ENCODE measurements around the gene TSHZ3.

Gene TSHZ3

DNA sequence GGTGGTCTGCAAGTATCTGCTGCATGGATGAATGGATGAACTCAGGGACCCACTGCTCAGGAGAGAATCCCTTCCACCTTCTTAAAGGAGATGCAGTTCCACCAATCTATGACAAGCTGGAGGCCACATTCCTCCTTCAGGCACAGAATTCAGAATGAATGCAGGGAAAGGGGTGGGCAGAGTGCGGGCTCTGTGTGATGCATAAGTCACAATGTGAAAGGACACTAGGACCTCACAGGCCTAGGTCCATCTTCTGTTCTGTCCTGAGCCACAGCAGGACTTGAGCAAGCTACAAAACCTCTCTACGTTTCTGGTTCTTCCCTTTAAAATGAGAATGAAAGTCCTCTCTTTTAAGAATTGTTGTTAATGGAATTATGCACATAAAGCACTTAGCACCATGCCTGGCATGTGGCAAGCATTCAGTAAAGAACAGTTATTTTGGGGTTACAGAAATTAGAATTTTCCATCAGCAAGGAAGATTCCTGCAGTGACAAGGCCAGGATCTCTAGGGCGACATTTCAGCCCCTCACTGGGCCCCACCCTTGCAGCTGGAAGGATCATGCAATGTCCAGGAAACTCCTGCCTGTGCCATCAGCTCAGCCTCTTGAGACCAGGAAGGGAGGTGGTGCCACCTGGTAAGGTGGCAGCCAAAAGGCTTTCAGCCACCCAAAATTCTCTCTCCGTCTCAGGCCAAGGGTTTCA is 38.7 kb downstream of the TSHZ3 start:
- no peak for DNase-seq

DNA sequence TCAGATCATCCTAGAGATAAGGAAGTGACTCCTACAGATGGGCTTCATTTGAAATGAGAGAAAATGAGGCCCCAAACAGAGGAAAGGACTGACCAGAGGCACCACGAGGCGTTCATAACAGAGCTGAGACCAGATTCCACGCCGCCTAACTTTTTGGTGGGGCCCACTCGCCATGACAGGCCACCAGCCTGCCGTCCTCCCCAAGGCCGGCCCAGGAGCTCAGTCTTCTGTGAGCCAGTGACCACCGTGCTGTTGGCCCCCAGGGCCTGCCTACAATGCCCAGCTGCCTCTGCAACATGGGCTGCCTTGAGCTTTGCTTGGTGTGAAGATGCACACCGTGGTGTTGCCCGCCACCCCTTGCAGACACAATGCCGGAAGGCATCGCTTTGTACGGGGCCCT is 40.5 kb downstream of the TSHZ3 start:
- no peak for DNase-seq

DNA sequence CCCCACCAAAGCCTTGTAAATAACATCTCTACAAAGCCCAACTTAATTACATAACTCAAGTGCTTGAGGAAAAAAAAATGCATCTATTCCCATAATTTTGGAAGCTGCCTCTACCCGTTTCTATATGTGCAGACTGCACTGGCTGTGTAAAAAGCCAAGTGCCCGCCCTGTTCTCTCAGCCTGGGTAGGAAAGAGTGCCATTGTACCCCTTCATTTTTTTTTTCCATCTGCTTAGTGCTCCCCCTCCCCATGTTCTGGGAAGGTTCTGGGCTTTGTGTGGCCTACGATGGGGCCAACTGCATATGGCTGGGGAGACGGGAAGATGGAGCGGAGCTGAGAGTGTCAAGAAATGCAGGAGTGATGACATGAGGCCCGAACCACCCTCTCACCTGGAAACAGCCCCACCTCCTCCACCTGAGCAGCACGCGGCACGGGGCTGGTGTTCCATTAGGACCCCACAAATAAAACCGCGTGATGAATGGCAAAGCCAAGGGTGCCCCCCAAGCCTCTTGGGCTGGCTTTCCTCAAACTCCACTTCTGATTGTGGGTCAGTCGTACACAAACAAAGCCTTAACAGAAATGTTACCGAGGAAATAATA is 42.1 kb downstream of the TSHZ3 start:
- no peak for DNase-seq

DNA sequence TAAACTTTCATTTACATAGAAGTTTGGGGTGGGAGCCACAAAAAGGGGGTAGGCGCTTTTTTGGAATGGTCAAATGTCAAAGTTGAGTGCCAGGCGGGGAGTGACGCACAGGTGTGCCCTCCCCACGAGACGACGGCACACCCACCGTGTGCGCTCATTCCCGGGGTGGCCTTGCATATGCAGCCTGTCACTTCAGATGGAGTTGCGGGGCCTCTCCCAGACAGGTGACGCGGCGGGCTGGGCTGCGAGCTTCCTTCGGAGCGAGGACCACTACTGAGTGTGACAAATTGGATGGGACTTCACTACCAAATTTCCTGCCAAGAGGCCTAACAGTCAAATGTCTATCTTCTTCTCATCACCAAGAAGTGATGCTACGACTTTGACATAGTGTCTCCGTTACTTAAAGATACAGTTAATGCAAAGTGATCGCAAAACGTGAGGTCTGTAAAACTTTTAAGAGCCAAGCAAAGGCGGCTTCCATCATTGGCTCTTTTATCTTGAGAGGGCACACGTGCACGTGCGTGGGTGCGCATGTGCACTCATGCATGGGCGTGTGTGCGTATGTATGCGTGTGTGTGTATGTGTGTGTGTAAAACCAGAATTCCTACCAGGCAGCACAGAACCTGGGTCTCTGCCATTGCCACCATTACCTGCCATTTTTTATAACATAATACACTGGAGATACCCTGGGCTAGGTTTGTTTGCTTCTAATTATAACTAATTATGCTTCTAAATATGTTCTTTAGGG is 43.1 kb downstream of the TSHZ3 start:
- no peak for DNase-seq

GRCh38 chr19:31304831-31305312 is 44.4 kb downstream of the TSHZ3 start:
- no peak for DNase-seq

GRCh38 chr19:31303262-31303815 is 45.9 kb downstream of the TSHZ3 start:
- no peak for DNase-seq

DNA sequence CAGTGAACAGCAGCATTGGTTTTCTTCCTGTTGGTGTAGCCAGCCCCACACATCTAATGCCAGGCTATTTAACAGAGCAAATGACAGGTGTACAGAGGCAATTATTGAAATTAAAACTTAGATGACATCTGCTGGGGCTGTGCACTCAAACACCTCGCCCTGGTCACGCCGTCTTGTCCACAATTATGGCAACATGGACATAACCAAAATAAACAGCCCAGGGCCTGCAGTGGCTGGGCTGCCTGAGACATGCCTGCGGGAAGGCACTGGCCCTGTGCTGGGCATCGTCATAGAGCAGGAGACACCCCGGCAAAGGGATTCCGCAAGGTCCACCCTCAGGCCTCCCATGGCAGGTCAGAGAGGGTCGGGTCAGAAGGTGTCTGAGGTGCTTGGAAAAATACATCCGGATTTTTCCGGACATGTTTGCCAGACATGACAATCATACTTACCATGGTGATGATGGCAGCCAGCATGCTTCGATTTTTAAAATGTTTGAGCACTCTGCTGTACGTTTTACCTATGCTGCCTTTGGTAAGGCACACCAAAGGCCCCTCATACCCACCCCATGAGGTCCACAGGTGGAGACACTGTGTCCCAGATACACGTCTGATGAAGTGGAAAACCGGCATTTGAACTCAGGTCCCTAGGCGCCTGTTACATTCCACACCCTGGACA is 47.8 kb downstream of the TSHZ3 start:
- no peak for DNase-seq

DNA sequence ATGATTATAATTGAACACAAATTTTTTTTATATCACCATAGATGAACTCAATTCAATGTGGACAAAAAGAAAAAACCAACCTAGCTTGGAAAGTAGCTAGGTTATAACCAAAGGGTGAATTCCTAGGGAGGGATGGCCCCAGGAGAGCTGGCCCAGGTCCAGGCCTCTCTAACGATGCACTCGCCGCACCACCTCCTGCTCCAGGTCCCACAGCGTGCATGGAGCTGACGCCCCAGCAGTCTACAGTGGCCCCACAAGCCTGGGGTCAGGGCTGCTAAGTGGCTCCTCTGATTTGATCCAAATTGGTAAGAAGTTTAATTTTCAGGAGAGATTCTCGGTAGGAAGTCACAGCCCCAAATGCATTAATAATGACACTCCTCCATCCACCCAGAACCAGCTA is 48.8 kb downstream of the TSHZ3 start:
- DNase-seq, result no peak

DNA sequence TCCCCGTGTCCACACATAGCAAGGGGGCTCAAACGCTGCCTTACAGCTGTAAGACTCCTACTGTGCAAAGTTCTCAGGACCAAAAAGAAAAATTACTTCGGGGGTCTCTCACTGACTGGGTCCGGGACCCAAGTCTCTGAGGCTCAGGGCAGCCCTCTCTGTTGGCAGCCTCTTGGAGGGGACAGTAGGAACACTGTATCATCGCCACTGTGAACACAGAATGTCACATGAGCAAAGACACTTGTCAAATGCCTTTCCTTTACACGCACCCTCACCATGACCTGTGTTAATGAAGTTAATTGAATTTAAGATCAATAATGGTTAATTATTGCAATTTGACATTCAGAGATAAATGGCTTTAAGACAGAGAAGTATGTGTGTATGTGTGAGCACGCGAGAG is 49.6 kb downstream of the TSHZ3 start:
- no peak for DNase-seq

DNA sequence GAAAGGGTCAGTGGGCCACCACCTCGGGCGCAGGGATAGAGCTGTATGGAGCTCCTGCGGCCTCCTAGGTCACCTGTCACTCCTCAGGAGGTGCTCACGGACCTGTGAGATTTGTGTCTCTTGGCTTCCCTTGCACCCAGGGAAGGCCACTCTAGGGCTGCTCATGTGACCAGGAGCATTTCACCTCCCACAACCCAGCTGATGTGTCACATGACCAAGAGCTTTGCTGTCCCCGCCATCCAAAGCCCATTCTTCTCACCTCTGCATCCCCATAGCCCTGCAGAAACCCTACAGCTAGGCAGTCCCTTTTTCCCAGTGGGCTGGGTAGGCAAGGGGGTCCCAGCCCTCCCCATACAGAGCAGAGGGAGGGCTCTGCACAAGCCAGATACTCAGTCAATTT is 51.2 kb downstream of the TSHZ3 start:
- DNase-seq, result no peak

- no peak for DNase-seq
Measured at GRCh38 chr19:31296741-31297390, 52.4 kb downstream of the TSHZ3 start.

GRCh38 chr19:31294189-31294588 is 55.0 kb downstream of the TSHZ3 start:
- no peak for DNase-seq

DNA sequence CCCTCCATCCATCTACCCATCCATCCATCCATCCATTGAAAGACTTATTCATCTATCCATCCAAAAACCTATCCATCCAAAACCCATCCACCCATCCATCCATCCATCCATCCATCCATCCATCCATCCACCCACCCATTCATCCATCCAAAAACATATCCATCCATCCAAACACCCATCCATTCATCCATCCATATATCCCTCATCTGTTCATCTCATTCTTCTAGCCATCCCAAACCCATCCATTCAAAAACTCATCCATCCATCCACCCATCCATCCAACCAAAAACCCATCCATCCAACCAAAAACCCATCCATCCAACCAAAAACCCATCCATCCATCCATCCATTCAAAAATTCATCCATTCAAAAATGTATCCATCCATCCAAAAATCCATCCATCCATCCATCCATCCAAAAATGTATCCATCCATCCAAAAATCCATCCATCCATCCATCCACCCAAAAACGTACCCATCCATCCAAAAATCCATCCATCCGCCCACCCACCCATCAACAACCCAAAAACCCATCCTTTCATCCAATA is 56.5 kb downstream of the TSHZ3 start:
- no peak for DNase-seq

- no peak for DNase-seq
Measured at GRCh38 chr19:31290931-31291590, 58.2 kb downstream of the TSHZ3 start.

- no peak for DNase-seq
Measured at GRCh38 chr19:31289976-31290375, 59.3 kb downstream of the TSHZ3 start.

DNA sequence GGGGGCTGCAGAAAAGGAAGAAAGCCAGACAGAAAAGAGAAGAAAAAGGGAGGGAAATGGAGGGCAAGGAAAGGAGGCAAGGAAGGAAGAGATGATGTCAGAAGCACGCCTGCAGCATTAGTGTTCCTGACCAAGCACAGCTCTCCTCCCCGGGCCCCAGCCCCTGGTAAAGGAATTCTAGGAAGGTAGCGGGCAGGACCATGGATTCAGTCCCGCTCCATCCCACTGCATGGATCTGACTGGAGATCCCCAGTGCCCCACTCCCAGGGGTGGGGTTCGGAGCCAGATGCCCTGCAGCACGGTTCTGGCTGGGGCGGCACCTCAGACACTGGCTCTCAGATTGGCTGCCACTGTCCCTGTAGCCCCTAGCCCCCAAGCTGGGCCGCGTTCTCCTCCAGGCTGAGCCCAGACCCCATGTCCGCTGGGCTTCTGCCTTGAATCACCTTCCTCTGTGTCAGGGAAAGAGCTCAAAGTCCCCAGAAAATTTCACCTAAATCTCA is 59.8 kb downstream of the TSHZ3 start:
- no peak for DNase-seq

DNA sequence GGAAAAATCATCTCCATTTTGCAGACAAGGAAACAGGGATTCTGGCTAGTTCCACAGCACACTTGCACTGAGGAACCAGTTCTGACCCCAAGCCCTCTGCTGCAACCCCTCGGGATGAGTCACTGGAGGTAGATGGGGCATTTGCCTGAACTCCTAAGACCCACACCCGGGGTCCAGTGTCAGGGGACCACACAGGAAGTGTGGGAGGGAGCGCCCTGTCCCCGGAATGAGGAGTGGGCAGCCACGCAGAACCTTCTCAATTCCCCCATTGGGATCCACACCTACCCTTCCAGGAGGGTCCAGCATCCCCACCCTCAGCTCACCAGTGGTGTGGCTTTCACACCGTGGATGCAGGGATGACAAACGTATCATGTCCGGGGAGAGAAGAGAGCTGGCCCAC is 62.7 kb downstream of the TSHZ3 start:
- no peak for DNase-seq

DNA sequence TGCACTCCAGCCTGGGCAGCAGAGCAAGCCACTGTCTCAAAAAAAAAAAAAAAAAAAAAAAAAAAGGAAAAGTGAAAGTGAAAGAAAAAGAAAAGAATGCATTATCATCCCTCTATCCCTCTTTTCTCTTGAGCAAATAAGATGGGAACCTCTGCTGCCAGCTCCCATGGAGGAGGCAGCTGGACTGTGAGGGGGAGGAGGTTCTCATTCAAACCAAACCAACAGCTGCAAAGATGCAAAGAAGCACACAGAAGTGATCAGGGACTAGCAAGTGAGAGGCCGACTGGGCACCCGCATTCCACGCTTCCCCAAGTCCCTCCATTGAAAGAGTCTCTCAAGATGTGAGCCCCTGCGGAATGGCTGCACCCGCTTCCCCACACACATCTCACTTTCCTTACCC is 63.5 kb downstream of the TSHZ3 start:
- DNase-seq, result no peak

DNA sequence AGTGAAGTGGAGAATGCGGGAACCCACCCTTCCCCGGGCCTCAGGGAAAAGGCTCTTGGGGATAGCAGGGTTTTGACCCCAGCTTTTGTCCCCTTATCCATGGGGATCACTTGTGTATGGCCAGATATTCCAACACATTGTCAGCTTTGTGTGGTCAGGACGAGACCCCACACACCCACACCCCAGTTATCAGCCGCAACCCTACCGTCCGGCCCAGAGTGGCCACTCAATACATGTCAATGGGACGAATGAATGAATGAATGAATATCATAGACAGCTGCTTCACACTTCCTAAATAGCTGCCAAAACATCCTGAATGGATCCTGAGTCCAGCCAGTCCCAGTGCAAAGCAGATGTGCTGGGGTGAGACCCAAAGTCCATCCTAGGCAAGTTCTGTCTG is 64.6 kb downstream of the TSHZ3 start:
- DNase-seq, result no peak

GRCh38 chr19:31283701-31284100 is 65.5 kb downstream of the TSHZ3 start:
- no peak for DNase-seq

DNA sequence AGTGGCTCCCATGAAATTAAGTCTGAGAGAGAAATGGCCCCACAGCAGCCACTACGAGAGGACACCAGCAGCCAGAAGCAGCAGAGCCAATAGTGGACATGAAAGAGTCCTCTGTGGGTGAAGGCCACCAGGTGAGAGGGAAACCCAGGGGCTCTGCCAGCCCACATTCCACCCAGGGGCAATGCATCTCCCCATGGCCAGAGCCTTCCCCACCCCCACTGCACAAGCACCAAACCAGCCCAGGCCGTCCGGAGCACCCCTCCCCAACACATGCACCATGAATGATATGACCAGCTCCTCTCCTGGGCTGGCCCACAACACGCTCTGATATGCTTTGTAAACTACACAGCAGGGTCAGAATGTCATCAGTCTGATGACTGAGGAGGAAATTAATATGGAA is 66.9 kb downstream of the TSHZ3 start:
- no peak for DNase-seq
